GM21825 (cell line): ENCODE measurements around the gene FAM171A2.

ENCODE experiments used
- ATAC-seq: cut with Tn5 transposase; IDR thresholded peaks from one replicate; pipeline ENCODE4 v1.9.1; 2021; ENCODE audit warnings: mild to moderate bottlenecking, moderate library complexity; ENCODE audit not compliant: unreplicated experiment

FAM171A2 gene

GRCh38 chr17:44324092-44324570, 39.5 kb downstream of the FAM171A2 start:
- ATAC-seq, result no peak

GRCh38 chr17:44323359-44324091, 40.1 kb downstream of the FAM171A2 start:
- ATAC-seq, result no peak

GRCh38 chr17:44322236-44322895, 41.3 kb downstream of the FAM171A2 start:
- ATAC-seq, result no peak

- ATAC-seq, result no peak
Observed at GRCh38 chr17:44321246-44322120, 42.2 kb downstream of the FAM171A2 start.

GRCh38 chr17:44320066-44320465, 43.6 kb downstream of the FAM171A2 start:
- ATAC-seq, result no peak

- ATAC-seq, result no peak
Observed at GRCh38 chr17:44318077-44318892, 45.4 kb downstream of the FAM171A2 start.

GRCh38 chr17:44317545-44317944, 46.1 kb downstream of the FAM171A2 start:
- no peak for ATAC-seq

- ATAC-seq, result no peak
Observed at GRCh38 chr17:44315760-44316731, 47.6 kb downstream of the FAM171A2 start.

GRCh38 chr17:44314869-44315661, 48.6 kb downstream of the FAM171A2 start:
- ATAC-seq, result no peak

GRCh38 chr17:44314524-44314868, 49.2 kb downstream of the FAM171A2 start:
- no peak for ATAC-seq

- ATAC-seq, result no peak
Observed at GRCh38 chr17:44314031-44314430, 49.6 kb downstream of the FAM171A2 start.

- no peak for ATAC-seq
Observed at GRCh38 chr17:44312396-44313104, 51.1 kb downstream of the FAM171A2 start.

GRCh38 chr17:44311562-44312181, 52.0 kb downstream of the FAM171A2 start:
- no peak for ATAC-seq

GRCh38 chr17:44310609-44311376, 52.9 kb downstream of the FAM171A2 start:
- ATAC-seq, result no peak

- no peak for ATAC-seq
Observed at GRCh38 chr17:44310188-44310587, 53.5 kb downstream of the FAM171A2 start.

- ATAC-seq, result no peak
Observed at GRCh38 chr17:44309472-44309871, 54.2 kb downstream of the FAM171A2 start.

GRCh38 chr17:44308865-44309264, 54.8 kb downstream of the FAM171A2 start:
- no peak for ATAC-seq
